HepG2 (cell line): ENCODE data around the gene RTP4. TPM values are rescaled to one million over a fixed set of nuclear protein-coding genes. Genes with fewer than 3 reads are reported as not detected.

Source experiments
- ATAC-seq: fragments of 200-7000 bp; cut with Tn5 transposase; 3 replicates; pipeline ENCODE4 v1.9.1; 2020; ENCODE audit warnings: mild to moderate bottlenecking, moderate library complexity
- BruUV-seq: library from RNA; stranded (reverse); fragments of 400-500 nt; replicated peaks from 2 replicates; lab custom pipeline; 2021; lab: Mats Ljungman, UMichigan
- CTCF ChIA-PET: fragments of 300-600 bp; formaldehyde crosslinking; extraction: SDS; loops from one replicate; lab custom pipeline; 2021; ENCODE audit warnings: low total read pairs, inconsistent platforms, low intra/inter-chr PET ratio; lab: Yijun Ruan, JAX
- POLR2A ChIA-PET: fragments of 350-600 bp; sonication (Branson Sonifier 250); formaldehyde crosslinking; loops from one replicate; lab custom pipeline; 2020; ENCODE audit warnings: antibody characterized with exemption, inconsistent platforms; lab: Yijun Ruan, JAX
- DNase-seq: peaks from one replicate; pipeline ENCODE4 v3.0.0-alpha.2; 2015; ENCODE audit warnings: low spot score
- FAIRE-seq: peaks from 3 replicates; lab custom pipeline; 2011; peaks lifted over from hg19 to GRCh38; lab: Jason Lieb, UNC
- H2AFZ ChIP-seq: one replicate; pipeline ENCODE4 v1.6.1; 2011; ENCODE audit warnings: low read length, inconsistent platforms
- H3K27ac ChIP-seq: fragments of 300-600 bp; 3 replicates; pipeline ENCODE4 v1.8.0; 2011; ENCODE audit warnings: mixed run types, mild to moderate bottlenecking, mixed read lengths, low read length, inconsistent platforms; ENCODE audit not compliant: insufficient read depth; ENCODE audit errors: extremely low read length
- H3K27me3 ChIP-seq, 2 experiments: fragments of 200-600 bp in 1 of 2; 2 replicates in 1 of 2; 3 replicates in 1 of 2; pipeline versions ENCODE4 v1.6.0 to v1.8.0; 2011; ENCODE audit warnings: low read length in 2 of 2, mild to moderate bottlenecking in 2 of 2, moderate library complexity in 2 of 2, inconsistent platforms in 1 of 2; ENCODE audit not compliant: insufficient read depth in 2 of 2, control insufficient read depth in 1 of 2
- H3K36me3 ChIP-seq, 2 experiments: fragments of 200-600 bp in 1 of 2; replicated peaks in 1 of 2; 2 replicates in 1 of 2; 3 replicates in 1 of 2; pipeline versions ENCODE4 v1.5.1 to v1.8.0; 2011; ENCODE audit warnings: low read length in 2 of 2, inconsistent platforms in 1 of 2; ENCODE audit not compliant: insufficient read depth in 2 of 2, control insufficient read depth in 1 of 2
- H3K4me1 ChIP-seq: 2 replicates; pipeline ENCODE4 v1.5.1; 2012; ENCODE audit warnings: low read length, inconsistent platforms; ENCODE audit not compliant: insufficient read depth
- H3K4me2 ChIP-seq: 2 replicates; pipeline ENCODE4 v1.6.0; 2011; ENCODE audit warnings: low read depth, low read length, inconsistent platforms
- H3K4me3 ChIP-seq, 3 experiments: fragments of 200-600 bp in 1 of 3; sonication (generic), shearing (Covaris generic) in 1 of 3; replicated peaks in 1 of 3; 2 replicates each; pipeline ENCODE4 v1.5.1; 2011 to 2016; ENCODE audit warnings: low read length in 3 of 3, inconsistent platforms in 2 of 3, low read depth in 2 of 3, mild to moderate bottlenecking in 2 of 3, control low read depth in 1 of 3, mixed read lengths in 1 of 3; ENCODE audit not compliant: insufficient read depth in 1 of 3
- H3K79me2 ChIP-seq: one replicate; pipeline ENCODE4 v1.6.1; 2011; ENCODE audit warnings: low read length, inconsistent platforms; ENCODE audit not compliant: insufficient read depth
- H3K9ac ChIP-seq: 2 replicates; pipeline ENCODE4 v1.6.0; 2011; ENCODE audit warnings: mild to moderate bottlenecking, low read depth, low read length, inconsistent platforms; ENCODE audit not compliant: insufficient read depth
- H3K9me3 ChIP-seq: 2 replicates; pipeline ENCODE4 v1.5.1; 2012; ENCODE audit warnings: mild to moderate bottlenecking, low read length
- H4K20me1 ChIP-seq: 2 replicates; pipeline ENCODE4 v1.6.0; 2011; ENCODE audit warnings: inconsistent platforms, mild to moderate bottlenecking, low read length, moderate library complexity; ENCODE audit not compliant: insufficient read depth
- ADNP ChIP-seq: sonication (generic); formaldehyde crosslinking; IDR thresholded peaks from 2 replicates; pipeline ENCODE4 v1.4.0; 2020; ENCODE audit warnings: missing genetic modification reagents
- CHD4 ChIP-seq: fragments of 200-600 bp; sonication (generic); IDR thresholded peaks from 2 replicates; pipeline ENCODE4 v1.7.0; 2017; ENCODE audit warnings: mild to moderate bottlenecking, low read length, borderline replicate concordance
- CTCF ChIP-seq: sonication (generic); formaldehyde crosslinking; IDR thresholded peaks from 2 replicates; pipeline ENCODE4 v1.5.0; 2020; ENCODE audit warnings: mild to moderate bottlenecking, missing genetic modification reagents, moderate library complexity
- IKZF5 ChIP-seq: IDR thresholded peaks from 2 replicates; pipeline ENCODE4 v1.6.1; 2018; ENCODE audit warnings: missing genetic modification reagents, mild to moderate bottlenecking, missing compliant biosample characterization
- KAT8 ChIP-seq: IDR thresholded peaks from 2 replicates; pipeline ENCODE4 v1.6.1; 2016; ENCODE audit warnings: missing genetic modification reagents, missing compliant biosample characterization
- PBX2 ChIP-seq: IDR thresholded peaks from 2 replicates; pipeline ENCODE4 v1.6.1; 2016; ENCODE audit warnings: control low read depth
- PHF5A ChIP-seq: IDR thresholded peaks from one replicate; pipeline ENCODE4 v1.6.1; 2018; ENCODE audit warnings: low read depth, missing genetic modification reagents; ENCODE audit not compliant: unreplicated experiment
- SMC3 ChIP-seq: IDR thresholded peaks from 2 replicates; pipeline ENCODE4 v1.6.1; 2011; ENCODE audit warnings: low read length, improper control_type of control experiment
- ZBTB44 ChIP-seq: sonication (generic); formaldehyde crosslinking; IDR thresholded peaks from 2 replicates; pipeline ENCODE4 v1.4.0; 2020; ENCODE audit warnings: missing genetic modification reagents
- ZNF446 ChIP-seq: sonication (generic); formaldehyde crosslinking; IDR thresholded peaks from 2 replicates; pipeline ENCODE4 v1.5.0; 2020; ENCODE audit warnings: mild to moderate bottlenecking, missing genetic modification reagents
- ZNF512B ChIP-seq: sonication (generic); formaldehyde crosslinking; IDR thresholded peaks from 2 replicates; pipeline ENCODE4 v1.5.1; 2020; ENCODE audit warnings: missing genetic modification reagents, mild to moderate bottlenecking, borderline replicate concordance
- WGBS: methylation state at CpG from one replicate; pipeline ENCODE4 v1.1.6; 2017; ENCODE audit warnings: low lambda C conversion rate; 5-methylcytosine and 5-hydroxymethylcytosine counted together
- in situ Hi-C: cut with HindIII; loops from 2 replicates; pipeline ENCODE4 v1.10.0; 2017; ENCODE audit warnings: low pct_unique_long_range_greater_than_20kb; ENCODE audit not compliant: extremely low pct_ligation_motif_present
- intact Hi-C: fragments of 100-400 bp; cut with micrococcal nuclease; formaldehyde crosslinking; loops from one replicate; pipeline ENCODE4 v1.10.0; 2022; ENCODE audit not compliant: unreplicated experiment
- polyA plus RNA-seq, 8 experiments: library from polyadenylated mRNA; depleted of rRNA in 3 of 8; stranded (reverse) in 7 of 8; unstranded in 1 of 8; fragments of >200 nt; fragmentation: Illumina TruSeq in 4 of 8; extraction: Trizol in 4 of 8; gene quantifications; 2 replicates each; pipeline versions ENCODE4 v1.2.1 to v1.2.3, GENCODE V29; 2011 to 2016; ENCODE audit warnings: low read depth in 4 of 8, missing spikeins in 1 of 8, mixed read lengths in 1 of 8; ENCODE audit not compliant: insufficient read depth in 1 of 8
- total RNA-seq, 5 experiments: library from RNA; depleted of rRNA; stranded (reverse); fragments of >200 nt; fragmentation: Illumina TruSeq; extraction: Trizol; gene quantifications; 2 replicates each; pipeline ENCODE4 v1.2.3, GENCODE V29; 2016; ENCODE audit warnings: low read depth in 1 of 5

Gene RTP4
- total and polyA plus RNA-seq, 2 of the 13 experiments (the other 11 are each of a cell fraction or from before 2014, with no cell fraction given): 0.11 to 0.62 TPM

- ChIA-PET CTCF (no interaction called here), POLR2A (no interaction called here)
- Histone ChIP-seq H3K4me1 (no peaks in the 10 kb centered on the region), H3K4me2 (no peak overlapping the region), H4K20me1 (no peaks in the 10 kb centered on the region), H3K4me3 (no peak overlapping the region), H3K36me3 (no peaks in the 10 kb centered on the region), H3K79me2 (no peaks in the 10 kb centered on the region), H3K27ac (no peak overlapping the region), H3K27me3 (no peaks in the 10 kb centered on the region), H3K9me3 (no peaks in the 10 kb centered on the region), H3K9ac (no peak overlapping the region), H2AFZ (no peak overlapping the region)
- BruUV-seq: no TSS peak
- FAIRE-seq: no peak
- no peak for DNase-seq
- WGBS: 0% methylated on average over 1 of the region's 1 CpG
- no peak for TF ChIP-seq ZNF512B (CRISPR knock-in tag)
- no peak for TF ChIP-seq ADNP (CRISPR knock-in tag)
- TF ChIP-seq SMC3: no peak
- no peak for TF ChIP-seq ZNF446 (CRISPR knock-in tag)
- no peak for TF ChIP-seq PBX2 (CRISPR knock-in tag)
- in situ Hi-C loops (no loop called here), intact Hi-C loops (no loop called here)
- ATAC-seq: no peak
Observed at GRCh38 chr3:187396661-187397060, 28.5 kb downstream of the RTP4 start.

- no peak overlapping the region for H3K9ac ChIP-seq
- in situ Hi-C loops (no loop called here), intact Hi-C loops (no loop called here)
- DNase-seq: no peak
- H3K4me2 ChIP-seq: no peak overlapping the region
- FAIRE-seq: no peak
- no peaks in the 10 kb centered on the region for H3K9me3 ChIP-seq
- no peaks in the 10 kb centered on the region for H4K20me1 ChIP-seq
- ATAC-seq: no peak
- H3K4me1 ChIP-seq: no peaks in the 10 kb centered on the region
- POLR2A ChIA-PET: no interaction called here
- H3K27me3 ChIP-seq: no peaks in the 10 kb centered on the region
- no peak overlapping the region for H3K27ac ChIP-seq
- no TSS peak for BruUV-seq
- H3K4me3 ChIP-seq: no peak overlapping the region
- no peak overlapping the region for H2AFZ ChIP-seq
- CTCF ChIA-PET: no interaction called here
- H3K79me2 ChIP-seq: no peaks in the 10 kb centered on the region
- H3K36me3 ChIP-seq: no peaks in the 10 kb centered on the region
- TF ChIP-seq KAT8: no peak
- TF ChIP-seq ZBTB44 (CRISPR knock-in tag): no peak
- TF ChIP-seq IKZF5 (CRISPR knock-in tag): no peak
- TF ChIP-seq CHD4: no peak
- TF ChIP-seq PHF5A (CRISPR knock-in tag): no peak
- no peak for TF ChIP-seq CTCF (CRISPR knock-in tag)
Observed at GRCh38 chr3:187398955-187399354, 30.8 kb downstream of the RTP4 start.
